HCT116 (cell line): ENCODE results near the gene APBB3.

Experiments
- CBX3 ChIP-seq: IDR thresholded peaks from 2 replicates; pipeline ENCODE4 v1.6.1; 2012; ENCODE audit warnings: low read depth
- EGR1 ChIP-seq: IDR thresholded peaks from 2 replicates; pipeline ENCODE4 v1.6.1; 2012; ENCODE audit warnings: low read depth
- EZH2 ChIP-seq: fragments of 200-600 bp; sonication (generic); IDR thresholded peaks from 2 replicates; pipeline ENCODE4 v1.6.1; 2017; ENCODE audit warnings: antibody characterized with exemption, mixed run types
- POLR2A ChIP-seq: IDR thresholded peaks from 2 replicates; pipeline ENCODE4 v1.7.0; 2011; ENCODE audit warnings: borderline replicate concordance; ENCODE audit not compliant: insufficient read depth, insufficient read length; ENCODE audit errors: extremely low read depth
- POLR2AphosphoS5 ChIP-seq: IDR thresholded peaks from 2 replicates; pipeline ENCODE4 v1.6.1; 2011; ENCODE audit warnings: mild to moderate bottlenecking, low read depth, low read length, moderate library complexity
- RAD21 ChIP-seq: IDR thresholded peaks from 2 replicates; pipeline ENCODE4 v1.6.1; 2012; ENCODE audit warnings: low read depth, mild to moderate bottlenecking
- SIN3A ChIP-seq: IDR thresholded peaks from 2 replicates; pipeline ENCODE4 v1.6.1; 2012; ENCODE audit warnings: low read depth
- ZNF274 ChIP-seq: fragments of 200-500 bp; sonication (Bioruptor generic); IDR thresholded peaks from 2 replicates; pipeline ENCODE4 v1.6.1; 2014; ENCODE audit warnings: mild to moderate bottlenecking, low read depth, low read length, inconsistent platforms
- TF ChIP-seq, protein P1 (sequence below), 3 experiments: fragments of 200-600 bp in 1 of 3; sonication (generic) in 1 of 3; IDR thresholded peaks in 2 of 3; conservative IDR thresholded peaks in 1 of 3; 2 replicates each; pipeline ENCODE4 v1.5.1; 2012 to 2017; ENCODE audit warnings: low read depth in 2 of 3, low read length in 2 of 3, antibody characterized with exemption in 1 of 3, borderline replicate concordance in 1 of 3, control low read depth in 1 of 3, mild to moderate bottlenecking in 1 of 3, mixed read lengths in 1 of 3, mixed run types in 1 of 3, moderate library complexity in 1 of 3; ENCODE audit not compliant: insufficient read depth in 1 of 3
- TF ChIP-seq, protein P2 (sequence below): IDR thresholded peaks from 2 replicates; pipeline ENCODE4 v1.6.1; 2012

DNA sequence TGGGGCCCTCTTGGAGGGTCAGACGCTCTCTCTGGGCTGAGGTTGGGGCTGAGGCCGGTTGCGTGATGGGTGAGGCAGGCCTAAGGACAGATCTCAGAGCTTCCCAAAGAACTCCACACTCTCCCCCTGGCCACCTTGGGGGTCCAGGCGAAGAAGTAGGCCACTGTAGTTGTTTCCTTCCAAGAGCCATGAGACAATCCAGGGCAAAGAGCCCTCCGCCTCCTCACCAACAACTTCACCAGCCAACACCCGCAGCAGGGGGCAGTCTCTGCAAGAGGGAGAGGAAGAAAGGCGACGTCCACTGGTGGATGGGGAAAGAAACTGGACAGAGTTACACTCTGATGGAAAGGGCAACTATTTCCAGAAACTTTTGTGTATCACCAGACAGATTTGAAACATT is 10.9 kb upstream of the APBB3 start:
- TF ChIP-seq, protein P1, sequence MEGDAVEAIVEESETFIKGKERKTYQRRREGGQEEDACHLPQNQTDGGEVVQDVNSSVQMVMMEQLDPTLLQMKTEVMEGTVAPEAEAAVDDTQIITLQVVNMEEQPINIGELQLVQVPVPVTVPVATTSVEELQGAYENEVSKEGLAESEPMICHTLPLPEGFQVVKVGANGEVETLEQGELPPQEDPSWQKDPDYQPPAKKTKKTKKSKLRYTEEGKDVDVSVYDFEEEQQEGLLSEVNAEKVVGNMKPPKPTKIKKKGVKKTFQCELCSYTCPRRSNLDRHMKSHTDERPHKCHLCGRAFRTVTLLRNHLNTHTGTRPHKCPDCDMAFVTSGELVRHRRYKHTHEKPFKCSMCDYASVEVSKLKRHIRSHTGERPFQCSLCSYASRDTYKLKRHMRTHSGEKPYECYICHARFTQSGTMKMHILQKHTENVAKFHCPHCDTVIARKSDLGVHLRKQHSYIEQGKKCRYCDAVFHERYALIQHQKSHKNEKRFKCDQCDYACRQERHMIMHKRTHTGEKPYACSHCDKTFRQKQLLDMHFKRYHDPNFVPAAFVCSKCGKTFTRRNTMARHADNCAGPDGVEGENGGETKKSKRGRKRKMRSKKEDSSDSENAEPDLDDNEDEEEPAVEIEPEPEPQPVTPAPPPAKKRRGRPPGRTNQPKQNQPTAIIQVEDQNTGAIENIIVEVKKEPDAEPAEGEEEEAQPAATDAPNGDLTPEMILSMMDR (IDR thresholded peaks at IDR 0.05 in 2 of 3, conservative IDR thresholded peaks at IDR 0.05 in 1 of 3; ENCODE audit: borderline replicate concordance in 1 of 3, insufficient read depth in 1 of 3, low read depth in 2 of 3, low read length in 2 of 3) = peak; percentile 41 to 51 (median 41); a peak in 4 of 6 replicates
- TF ChIP-seq SIN3A = no peak
- TF ChIP-seq POLR2A = no peak
- TF ChIP-seq CBX3 = no peak
- no peak for TF ChIP-seq EGR1
- TF ChIP-seq RAD21 = peak; percentile 71
- no peak for TF ChIP-seq ZNF274
- TF ChIP-seq EZH2 = no peak
- TF ChIP-seq, protein P2, sequence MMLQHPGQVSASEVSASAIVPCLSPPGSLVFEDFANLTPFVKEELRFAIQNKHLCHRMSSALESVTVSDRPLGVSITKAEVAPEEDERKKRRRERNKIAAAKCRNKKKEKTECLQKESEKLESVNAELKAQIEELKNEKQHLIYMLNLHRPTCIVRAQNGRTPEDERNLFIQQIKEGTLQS = no peak
- TF ChIP-seq POLR2AphosphoS5 = no peak
